GM23248 (cell line): ENCODE data around the gene MOK. TPM values are rescaled to one million over a fixed set of nuclear protein-coding genes. Genes with fewer than 3 reads are reported as not detected.
A peak's percentile ranks its signal among the peaks of the same experiment; 100 is the strongest.

ENCODE experiments used
- DNase-seq: peaks from one replicate; pipeline ENCODE4 v3.0.0-alpha.2; 2015
- H2AFZ ChIP-seq: fragments of 200-600 bp; sonication (generic); 2 replicates; pipeline ENCODE4 v1.6.1; 2016; ENCODE audit warnings: antibody characterized with exemption
- H3F3A ChIP-seq: fragments of 200-600 bp; sonication (generic); 2 replicates; pipeline ENCODE4 v1.6.1; 2016; ENCODE audit warnings: mild to moderate bottlenecking, antibody characterized with exemption, mixed run types; ENCODE audit not compliant: insufficient read depth
- H3K27ac ChIP-seq: fragments of 200-600 bp; sonication (generic); 2 replicates; pipeline ENCODE4 v1.5.1; 2016; ENCODE audit warnings: mild to moderate bottlenecking
- H3K27me3 ChIP-seq: fragments of 200-600 bp; sonication (generic); replicated peaks from 2 replicates; pipeline ENCODE4 v1.6.1; 2016; ENCODE audit warnings: mild to moderate bottlenecking; ENCODE audit not compliant: insufficient read depth
- H3K36me3 ChIP-seq: fragments of 200-600 bp; sonication (generic); 2 replicates; pipeline ENCODE4 v1.6.1; 2016; ENCODE audit warnings: low read depth, mild to moderate bottlenecking
- H3K4me1 ChIP-seq: fragments of 200-600 bp; sonication (generic); 2 replicates; pipeline ENCODE4 v1.6.1; 2016; ENCODE audit warnings: mild to moderate bottlenecking; ENCODE audit not compliant: insufficient read depth
- H3K4me2 ChIP-seq: fragments of 200-600 bp; sonication (generic); one replicate; pipeline ENCODE4 v1.6.1; 2016; ENCODE audit warnings: mild to moderate bottlenecking; ENCODE audit not compliant: unreplicated experiment
- H3K4me3 ChIP-seq: fragments of 200-600 bp; sonication (generic); 2 replicates; pipeline ENCODE4 v1.5.1; 2016; ENCODE audit warnings: mild to moderate bottlenecking
- H3K79me2 ChIP-seq: fragments of 200-600 bp; sonication (generic); 2 replicates; pipeline ENCODE4 v1.6.1; 2016; ENCODE audit warnings: mild to moderate bottlenecking; ENCODE audit not compliant: insufficient read depth
- H3K9ac ChIP-seq: fragments of 200-600 bp; sonication (generic); 2 replicates; pipeline ENCODE4 v1.6.1; 2016; ENCODE audit warnings: mild to moderate bottlenecking
- H3K9me2 ChIP-seq: fragments of 200-600 bp; sonication (generic); 2 replicates; pipeline ENCODE4 v1.6.1; 2016; ENCODE audit warnings: mixed run types, mild to moderate bottlenecking, moderate library complexity; ENCODE audit not compliant: insufficient read depth
- H3K9me3 ChIP-seq: fragments of 200-600 bp; sonication (generic); one replicate; pipeline ENCODE4 v1.6.1; 2017; ENCODE audit warnings: low read depth
- H4K20me1 ChIP-seq: fragments of 200-600 bp; sonication (generic); 2 replicates; pipeline ENCODE4 v1.6.0; 2016; ENCODE audit not compliant: insufficient read depth
- EZH2 ChIP-seq: fragments of 200-600 bp; sonication (generic); IDR thresholded peaks from 2 replicates; pipeline ENCODE4 v1.6.1; 2018; ENCODE audit warnings: antibody characterized with exemption, mild to moderate bottlenecking; ENCODE audit not compliant: insufficient read depth, poor library complexity, severe bottlenecking
- EZH2phosphoT487 ChIP-seq: fragments of 200-600 bp; sonication (generic); IDR thresholded peaks from 2 replicates; pipeline ENCODE4 v1.6.1; 2018; ENCODE audit warnings: antibody characterized with exemption, moderate library complexity, mild to moderate bottlenecking, low read depth; ENCODE audit not compliant: insufficient read depth
- WGBS, 2 experiments: methylation state at CpG; one replicate each; pipeline ENCODE4 v1.1.6; 2015 to 2017; ENCODE audit warnings: low lambda C conversion rate in 2 of 2, low coverage in 1 of 2; ENCODE audit errors: missing lambda C conversion rate in 2 of 2; 5-methylcytosine and 5-hydroxymethylcytosine counted together
- in situ Hi-C: fragments of 300-500 bp; cut with MboI; formaldehyde crosslinking; loops from 2 replicates; pipeline ENCODE4 v1.15.0; 2020
- polyA plus RNA-seq: library from polyadenylated mRNA; unstranded; fragments of >200 nt; fragmentation: Nextera tagmentation; extraction: Ambion mirVana; gene quantifications from 2 replicates; pipeline ENCODE4 v1.2.1, GENCODE V29; 2016
- total RNA-seq: library from RNA; depleted of rRNA; stranded (reverse); fragments of >200 nt; shearing (Covaris generic); gene quantifications from 2 replicates; pipeline ENCODE4 v1.2.3, GENCODE V29; 2014

Gene MOK
- total and polyA plus RNA-seq, 2 experiments from 2014 or later = 34.9 to 67.9 TPM

DNA sequence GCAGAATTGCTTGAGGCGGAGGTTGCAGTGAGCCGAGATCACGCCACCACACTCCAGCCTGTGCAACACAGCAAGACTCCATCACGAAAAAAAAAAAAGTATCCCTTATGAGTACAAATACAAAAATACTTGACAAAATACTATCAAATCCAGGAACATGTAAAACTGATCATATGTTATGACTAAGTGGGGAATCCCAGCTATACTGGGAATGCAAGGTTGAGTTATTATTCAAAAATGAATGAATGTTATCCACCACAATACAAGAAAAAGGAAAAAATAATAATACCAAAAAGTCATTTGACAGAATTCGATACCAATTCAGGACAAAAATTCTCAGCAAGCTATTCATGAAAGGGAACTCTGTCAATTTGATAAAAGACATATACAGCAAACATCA, 32.6 kb downstream of the MOK start:
- Histone ChIP-seq H3K79me2 (peaks cover 67% of the 10 kb centered on the region), H3K27me3 (no peaks in the 10 kb centered on the region), H3K36me3 (peaks cover 12% of the 10 kb centered on the region), H3K9me3 (no peaks in the 10 kb centered on the region), H3K4me3 (no peak overlapping the region), H4K20me1 (no peaks in the 10 kb centered on the region), H3K4me1 (peaks cover 30% of the 10 kb centered on the region), H3F3A (peaks cover 24% of the 10 kb centered on the region), H3K4me2 (peak overlapping the region; percentile 20), H3K27ac (peak overlapping the region; percentile 51), H3K9ac (no peak overlapping the region), H2AFZ (no peak overlapping the region), H3K9me2 (no peaks in the 10 kb centered on the region)
- no peak for TF ChIP-seq EZH2
- no peak for TF ChIP-seq EZH2phosphoT487
- whole genome bisulfite sequencing, 2 experiments = 96% methylated on average over 5 of the region's 5 CpGs
- DNase-seq = peak; percentile 66
- in situ Hi-C loops = no loop called here

DNA sequence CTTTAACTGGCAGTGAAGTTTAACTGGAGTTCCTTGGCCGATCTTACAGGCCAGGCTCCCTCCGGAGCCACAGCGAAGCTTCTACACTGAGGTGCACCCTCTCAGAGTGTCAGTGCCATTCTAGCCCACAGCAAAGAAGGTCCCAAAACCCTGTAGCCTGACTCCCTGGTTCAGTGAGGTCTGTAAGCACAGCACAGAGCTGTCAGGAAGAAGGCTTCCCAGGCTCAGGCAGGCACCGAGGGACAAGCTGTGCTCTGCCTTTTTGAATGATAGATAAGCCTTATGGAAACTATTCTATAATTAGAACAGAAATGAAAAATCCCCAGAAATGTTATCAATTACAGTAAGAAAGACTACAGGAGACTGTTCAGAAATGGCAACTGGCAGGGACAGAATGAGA, 40.2 kb downstream of the MOK start:
- no peak overlapping the region for H2AFZ ChIP-seq
- in situ Hi-C loops = no loop called here

DNA sequence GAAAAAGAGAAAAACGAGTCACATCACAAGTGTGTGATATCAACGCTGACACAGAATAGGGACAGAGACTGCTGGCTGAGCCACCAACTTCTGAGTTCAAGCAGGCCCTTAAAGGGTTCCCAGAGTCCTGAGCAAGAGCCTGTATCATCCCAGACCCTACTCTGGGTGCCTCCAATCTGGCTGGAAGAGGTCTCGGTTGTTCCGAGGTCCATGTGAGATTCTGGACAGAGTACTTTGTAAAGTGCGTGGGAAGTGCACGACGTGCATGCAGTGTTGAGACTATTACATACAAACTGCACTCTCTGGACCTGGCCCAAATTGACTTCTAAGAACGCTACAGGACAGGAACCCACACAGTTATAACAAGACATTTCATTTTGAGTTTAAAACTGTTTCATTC, 40.6 kb downstream of the MOK start:
- Histone ChIP-seq H4K20me1 (no peaks in the 10 kb centered on the region), H3K9me3 (no peaks in the 10 kb centered on the region), H3K27me3 (no peaks in the 10 kb centered on the region), H3K4me2 (no peak overlapping the region), H3K79me2 (peaks cover 6% of the 10 kb centered on the region; the same call in 1 of the 2 replicates), H3K36me3 (0 out of 2 replicates have a peak, but pooled peaks cover 5% of the 10 kb centered on the region), H3K27ac (no peak overlapping the region), H3F3A (peaks cover 7% of the 10 kb centered on the region; the same call in 1 of the 2 replicates), H3K9ac (no peak overlapping the region), H3K4me3 (no peak overlapping the region), H3K9me2 (no peaks in the 10 kb centered on the region), H2AFZ (no peak overlapping the region), H3K4me1 (0 out of 2 replicates have a peak, but pooled peaks cover 9% of the 10 kb centered on the region)
- WGBS, 2 experiments = 87 to 91% methylated on average over 8 of the region's 8 CpGs
- in situ Hi-C loops = no loop called here
- no peak for TF ChIP-seq EZH2phosphoT487
- TF ChIP-seq EZH2 = no peak
- no peak for DNase-seq

More for the DNA sequence above, 40.2 kb downstream of the MOK start:
- Histone ChIP-seq H3F3A (peaks cover 7% of the 10 kb centered on the region; the same call in 1 of the 2 replicates), H3K36me3 (0 out of 2 replicates have a peak, but pooled peaks cover 5% of the 10 kb centered on the region), H3K27ac (no peak overlapping the region), H3K4me3 (no peak overlapping the region), H3K27me3 (no peaks in the 10 kb centered on the region), H3K4me2 (no peak overlapping the region), H3K9ac (no peak overlapping the region), H3K9me3 (no peaks in the 10 kb centered on the region), H4K20me1 (no peaks in the 10 kb centered on the region), H3K79me2 (peaks cover 10% of the 10 kb centered on the region; the same call in 1 of the 2 replicates), H3K4me1 (0 out of 2 replicates have a peak, but pooled peaks cover 9% of the 10 kb centered on the region), H3K9me2 (no peaks in the 10 kb centered on the region)
- WGBS, 2 experiments = 98 to 100% methylated on average over 4 of the region's 4 CpGs
- no peak for DNase-seq
- TF ChIP-seq EZH2 = no peak
- TF ChIP-seq EZH2phosphoT487 = no peak

DNA sequence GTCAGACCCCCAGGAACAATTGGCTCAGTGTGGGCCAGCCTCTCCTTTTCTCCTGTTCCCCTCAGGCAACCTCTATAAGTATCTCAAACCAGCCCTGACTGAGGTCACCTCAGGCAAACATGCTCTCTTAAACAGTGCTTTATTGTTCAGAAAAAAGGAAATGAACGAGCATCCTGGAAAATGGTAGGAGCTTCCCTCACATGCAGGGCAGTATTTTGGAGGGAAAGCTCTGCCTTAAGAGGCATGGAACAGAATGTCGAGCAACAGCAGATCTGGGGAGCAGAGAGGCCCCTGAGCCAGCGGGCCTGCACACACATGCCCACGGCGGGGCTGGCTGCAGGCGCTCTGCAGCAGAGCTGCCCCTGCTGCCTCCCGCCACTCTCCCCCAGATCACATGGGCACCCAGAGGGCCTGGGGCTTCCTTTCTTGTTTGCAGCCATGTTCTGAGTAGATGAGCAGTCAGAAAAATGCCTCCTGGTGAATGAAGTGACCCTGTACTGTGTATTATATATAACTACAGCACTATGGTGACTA, 42.0 kb downstream of the MOK start:
- no peaks in the 10 kb centered on the region for H3K27me3 ChIP-seq
- peaks cover 7% of the 10 kb centered on the region; the same call in 1 of the 2 replicates for H3F3A ChIP-seq
- H3K79me2 ChIP-seq = no peaks in the 10 kb centered on the region
- 0 out of 2 replicates have a peak, but pooled peaks cover 5% of the 10 kb centered on the region for H3K36me3 ChIP-seq
- H2AFZ ChIP-seq = no peak overlapping the region
- H3K4me2 ChIP-seq = no peak overlapping the region
- no peak for TF ChIP-seq EZH2phosphoT487
- no peak for TF ChIP-seq EZH2
- peak; percentile 39 for DNase-seq
- 79 to 81% methylated on average over 6 to 7 of the region's 7 CpGs for WGBS, 2 experiments
- in situ Hi-C loops = no loop called here
- no peak overlapping the region for H3K4me3 ChIP-seq
- no peaks in the 10 kb centered on the region for H3K9me3 ChIP-seq
- H4K20me1 ChIP-seq = no peaks in the 10 kb centered on the region
- H3K27ac ChIP-seq = 0 out of 2 replicates have a peak overlapping the region, but pooled peaks have one; percentile 7
- no peak overlapping the region for H3K9ac ChIP-seq
- H3K4me1 ChIP-seq = 0 out of 2 replicates have a peak, but pooled peaks cover 9% of the 10 kb centered on the region
- no peaks in the 10 kb centered on the region for H3K9me2 ChIP-seq
